Measurements from ENCODE around the gene ST6GALNAC3.
"Not testable (repeated sequence)": the region's sequence is repeated elsewhere in the genome, so short reads cannot be mapped to it uniquely, and the experiment has no call there.

ST6GALNAC3 gene

DNA sequence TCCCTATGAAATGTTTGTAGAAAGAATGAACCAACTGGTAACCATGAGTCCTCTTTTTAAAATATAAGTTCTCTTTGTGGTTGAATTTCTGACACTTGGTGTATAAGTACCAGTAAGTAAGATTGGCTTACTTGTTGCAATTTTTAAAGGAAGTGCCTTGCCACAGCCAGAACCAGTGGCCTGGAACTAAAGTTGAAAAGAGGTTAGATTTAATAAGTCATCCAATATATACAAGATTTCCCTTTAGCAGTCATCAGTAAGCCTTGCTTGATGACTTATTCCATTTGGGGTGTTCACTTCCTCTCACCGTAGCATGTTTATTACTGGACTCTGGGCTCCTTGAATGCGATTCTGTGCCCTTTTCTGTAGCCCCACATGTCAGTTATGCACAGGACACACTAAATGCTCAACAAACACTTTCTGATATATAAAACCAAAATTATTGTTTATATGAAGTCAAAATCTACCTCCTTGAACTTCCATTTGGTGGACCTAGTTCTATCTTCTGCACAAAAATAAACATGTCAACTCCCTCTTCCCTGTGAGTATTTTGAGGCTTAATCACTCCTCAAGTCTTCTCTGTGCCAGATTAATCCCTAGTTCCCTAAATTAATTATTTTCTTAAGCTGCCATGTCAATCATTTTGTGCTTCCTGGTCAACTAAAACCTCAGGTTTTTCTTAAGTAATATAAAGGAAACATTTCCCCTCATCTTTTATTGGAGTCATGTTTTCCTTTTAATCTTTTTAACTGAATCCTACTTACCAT is 218.1 kb downstream of the ST6GALNAC3 start:
- no peak for DNase-seq

DNA sequence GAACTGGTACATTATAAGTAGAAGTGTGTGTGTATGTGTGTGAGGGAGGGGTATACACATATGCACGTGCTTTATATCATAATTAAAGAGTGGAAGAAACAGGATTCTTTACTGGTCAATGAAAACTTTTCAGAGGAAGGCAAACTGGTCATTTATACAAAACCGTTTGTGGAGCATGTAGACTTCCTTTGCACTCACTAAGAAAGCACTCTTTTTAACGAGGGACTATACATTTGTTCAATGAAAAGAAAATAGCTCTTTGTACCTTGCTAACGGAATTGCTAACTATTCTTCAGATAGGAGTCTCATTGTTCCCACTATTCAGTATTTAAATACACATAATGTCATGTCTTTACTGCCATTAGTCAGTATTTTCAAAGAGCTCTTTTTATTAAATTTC is 219.3 kb downstream of the ST6GALNAC3 start:
- no peak for DNase-seq

DNA sequence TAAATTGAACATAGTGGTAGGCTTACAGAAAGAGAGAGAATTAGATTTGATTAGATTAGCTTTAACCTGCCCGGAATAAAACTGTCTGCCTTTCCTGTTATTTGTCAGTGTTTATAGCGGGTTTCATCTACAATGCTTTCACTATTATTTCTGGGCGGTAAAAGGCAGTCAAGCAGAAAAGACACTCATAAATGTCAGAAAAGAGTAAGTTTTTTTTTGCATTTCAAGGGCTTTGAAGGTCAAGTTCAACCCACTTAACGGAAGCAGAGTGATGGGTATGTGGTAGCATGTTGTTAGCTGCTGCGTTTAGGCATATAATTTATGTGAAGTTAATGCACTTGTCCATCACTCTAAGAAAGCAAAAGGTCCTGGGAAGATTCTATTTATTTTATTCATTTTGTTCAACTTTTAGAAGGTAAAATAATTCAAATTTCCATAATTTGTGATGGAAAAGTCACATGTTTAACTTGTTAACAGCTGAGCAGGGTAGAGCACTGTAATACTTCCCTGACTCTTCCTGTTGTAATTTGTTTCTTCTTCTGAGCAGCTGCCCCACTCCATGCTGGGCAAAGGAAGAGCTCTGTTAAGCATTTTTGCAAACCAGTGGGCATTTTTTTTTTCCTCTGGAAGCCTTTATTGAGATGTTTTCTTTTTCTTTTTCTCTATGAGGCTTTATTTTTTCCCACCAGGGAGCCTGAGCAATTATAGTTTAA is 220.1 kb downstream of the ST6GALNAC3 start:
- no peak for DNase-seq

- DNase-seq, result no peak
Observed at GRCh38 chr1:76298399-76298798, 223.9 kb downstream of the ST6GALNAC3 start.

DNA sequence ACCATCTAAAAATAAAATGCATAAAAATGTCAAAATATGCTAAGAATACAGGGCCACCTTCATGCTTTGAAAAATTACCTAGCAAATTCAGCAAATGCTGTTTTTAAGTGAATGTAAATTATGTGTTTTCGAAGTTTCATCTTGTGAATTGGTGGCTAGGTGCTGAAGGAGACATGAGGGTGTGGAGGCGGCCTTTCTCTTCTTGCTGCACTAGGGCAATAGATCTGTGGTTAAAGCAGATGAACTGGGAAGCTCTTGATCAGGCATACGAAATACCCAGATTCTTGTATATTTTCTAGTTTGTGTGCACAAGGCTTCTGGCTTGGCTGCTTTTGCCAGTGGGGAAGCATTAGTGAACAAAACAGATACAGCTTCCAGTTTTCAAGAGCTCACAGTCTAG is 224.5 kb downstream of the ST6GALNAC3 start:
- no peak for DNase-seq

- DNase-seq, result no peak
Observed at GRCh38 chr1:76300556-76300955, 226.0 kb downstream of the ST6GALNAC3 start.

GRCh38 chr1:76302711-76303339 is 228.3 kb downstream of the ST6GALNAC3 start:
- DNase-seq, result no peak

- DNase-seq, result no peak
Observed at GRCh38 chr1:76303340-76303717, 228.8 kb downstream of the ST6GALNAC3 start.

DNA sequence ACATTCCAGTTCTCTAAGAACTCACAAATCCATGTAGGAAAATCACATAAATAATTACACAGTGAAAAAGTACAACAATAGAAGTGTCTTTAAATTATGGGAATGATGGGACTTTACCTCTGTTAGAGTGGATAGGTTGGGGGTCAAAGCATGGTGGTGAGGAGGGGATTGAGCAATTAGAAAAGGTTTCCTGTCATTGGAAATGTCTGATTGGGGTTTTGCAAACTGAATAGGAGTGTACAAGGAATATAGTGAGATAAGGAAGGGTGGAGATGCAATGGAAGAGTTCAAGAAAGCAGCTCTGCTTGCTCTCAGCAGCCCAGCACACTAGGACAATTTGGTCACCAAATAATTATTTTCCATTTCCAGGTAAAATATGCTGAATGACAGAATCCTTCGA is 238.8 kb downstream of the ST6GALNAC3 start:
- no peak for DNase-seq

GRCh38 chr1:76314730-76315129 is 240.2 kb downstream of the ST6GALNAC3 start:
- DNase-seq, result no peak

GRCh38 chr1:76317299-76317900 is 242.9 kb downstream of the ST6GALNAC3 start:
- DNase-seq, result no peak

- peak; percentile 60 for DNase-seq
Observed at GRCh38 chr1:76330991-76331603, 256.6 kb downstream of the ST6GALNAC3 start.

- DNase-seq, result no peak
Observed at GRCh38 chr1:76335882-76336281, 261.3 kb downstream of the ST6GALNAC3 start.

DNA sequence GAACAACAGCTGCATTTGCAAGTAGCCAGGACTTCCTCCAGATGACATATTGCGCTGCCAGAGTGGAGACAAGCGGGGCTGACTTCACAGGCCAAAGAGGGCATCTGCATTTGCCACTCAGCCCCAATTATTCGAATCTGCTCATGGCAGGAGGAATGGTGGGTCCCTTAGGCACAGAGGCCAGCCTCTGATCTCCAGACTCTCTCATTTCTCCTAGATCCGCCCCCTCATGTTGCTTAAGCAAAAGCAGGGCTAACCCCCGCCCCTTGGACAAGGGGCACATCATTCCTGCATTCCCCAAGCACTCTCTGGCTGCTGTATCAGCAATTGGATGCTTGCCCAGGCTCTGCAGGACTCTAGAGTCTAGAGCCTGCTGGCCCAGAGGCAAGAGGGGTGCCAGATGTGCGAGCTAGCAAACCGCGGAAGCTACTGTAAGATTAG is 262.4 kb downstream of the ST6GALNAC3 start:
- no peak for DNase-seq

DNA sequence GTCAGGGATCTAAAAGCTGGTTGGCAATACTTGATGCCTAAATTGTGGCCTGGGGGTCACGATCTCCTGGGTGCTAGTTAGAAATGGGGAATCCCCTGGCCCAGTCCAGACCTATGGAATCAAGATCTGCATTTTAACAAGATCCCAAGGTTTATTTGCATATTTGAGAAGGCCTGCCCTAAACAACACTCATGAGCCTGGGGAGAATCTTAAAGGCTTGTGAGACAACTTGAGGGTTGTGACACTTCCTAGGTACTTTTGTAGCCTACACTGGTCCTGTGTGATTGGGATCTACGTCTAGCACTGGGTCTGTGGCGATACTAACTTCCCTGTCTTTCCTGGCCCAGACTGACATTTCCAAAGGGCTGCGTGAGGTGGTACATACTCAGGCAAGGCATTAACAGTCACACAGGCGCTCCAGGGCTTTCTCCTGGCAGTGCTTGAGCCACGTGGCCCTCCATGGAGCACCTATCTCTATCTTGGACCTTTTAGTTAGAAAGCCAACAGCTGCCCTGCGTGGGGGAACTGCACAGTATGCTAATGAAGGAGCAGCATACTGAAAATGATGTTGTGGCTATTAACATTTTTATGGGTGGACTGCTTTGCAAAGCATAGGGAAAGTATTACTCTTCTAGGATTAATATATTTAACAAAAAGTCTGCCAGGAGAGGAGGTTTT is 263.1 kb downstream of the ST6GALNAC3 start:
- no peak for DNase-seq

- DNase-seq, result no peak
Observed at GRCh38 chr1:76340056-76340455, 265.5 kb downstream of the ST6GALNAC3 start.

GRCh38 chr1:76341816-76342215 is 267.3 kb downstream of the ST6GALNAC3 start:
- DNase-seq, result not testable (repeated sequence)

- DNase-seq, result no peak
Observed at GRCh38 chr1:76343356-76343755, 268.8 kb downstream of the ST6GALNAC3 start.

DNA sequence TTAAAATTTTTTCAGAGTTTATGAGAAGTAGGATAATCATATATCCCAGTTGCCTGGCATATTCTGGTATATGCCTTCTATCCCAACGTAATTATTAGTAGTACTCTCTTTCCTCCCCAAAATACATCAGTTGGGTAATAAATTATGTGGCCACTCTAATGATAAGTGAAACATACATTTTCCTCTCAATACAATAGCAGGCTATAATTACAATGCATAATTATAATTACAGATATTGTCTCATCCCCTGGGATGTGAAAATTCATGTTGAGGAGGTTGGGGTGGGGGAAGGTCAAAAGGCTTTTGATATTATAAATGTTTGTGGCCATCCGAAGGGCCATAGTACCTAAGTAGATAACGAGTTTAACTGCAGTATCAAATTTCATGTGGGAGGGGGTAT is 277.1 kb downstream of the ST6GALNAC3 start:
- DNase-seq, result no peak

- no peak for DNase-seq
Observed at GRCh38 chr1:76352741-76353435, 278.3 kb downstream of the ST6GALNAC3 start.

DNA sequence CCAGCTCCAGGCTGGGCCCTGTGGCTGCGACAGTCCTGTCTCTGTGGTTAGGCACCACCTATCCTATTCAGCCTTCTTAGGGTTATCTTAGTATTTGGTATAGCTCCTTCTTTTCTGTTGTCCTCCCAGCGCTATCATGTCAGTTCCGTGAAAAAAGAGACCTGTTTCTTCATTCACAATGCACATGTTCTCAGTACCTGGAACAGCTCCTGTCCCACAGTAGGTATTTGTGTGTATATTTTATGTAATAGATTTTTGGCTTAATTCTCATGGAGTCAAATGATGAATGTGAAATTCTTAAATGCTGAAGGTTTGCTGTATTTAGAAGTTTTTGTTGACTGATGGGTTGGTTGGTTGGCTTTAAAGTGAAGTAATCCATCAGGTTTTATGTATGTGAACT is 279.7 kb downstream of the ST6GALNAC3 start:
- DNase-seq, result no peak

DNA sequence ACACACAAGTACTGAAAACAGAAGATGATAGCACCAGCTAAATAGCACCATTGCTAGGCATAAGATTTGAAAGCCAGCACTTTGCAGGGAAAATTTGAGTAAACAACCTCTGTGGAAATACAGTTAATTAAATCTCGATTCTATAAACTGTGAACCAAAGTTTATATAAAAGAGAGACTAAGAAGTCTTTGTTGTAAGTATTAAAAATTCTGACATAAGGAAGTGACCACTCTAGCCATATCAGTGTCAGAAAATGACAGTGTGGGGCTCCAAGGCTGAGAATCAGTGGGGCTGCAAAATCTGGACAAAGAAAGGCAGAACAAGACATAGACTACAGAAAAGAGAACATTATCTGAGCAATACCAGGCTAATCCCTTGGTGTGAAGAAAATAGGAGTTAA is 292.2 kb downstream of the ST6GALNAC3 start:
- DNase-seq, result no peak
